Parathyroid adenoma (tissue), 2 donors: Measurements from ENCODE around the gene ARHGEF10L.
"Not testable (repeated sequence)": the region's sequence is repeated elsewhere in the genome, so short reads cannot be mapped to it uniquely, and the experiment has no call there.

Source experiments
- H2AFZ ChIP-seq: fragments of 300-600 bp; sonication (generic); one replicate; pipeline ENCODE4 v1.7.0; 2017; ENCODE audit warnings: antibody characterized with exemption, mild to moderate bottlenecking
- H3K27ac ChIP-seq: fragments of 300-600 bp; sonication (generic); one replicate; pipeline ENCODE4 v1.7.0; 2017
- H3K27me3 ChIP-seq: fragments of 300-600 bp; sonication (generic); one replicate; pipeline ENCODE4 v1.7.0; 2017; ENCODE audit warnings: low read length; ENCODE audit not compliant: control insufficient read depth, insufficient read depth
- H3K36me3 ChIP-seq: fragments of 300-600 bp; sonication (generic); one replicate; pipeline ENCODE4 v1.7.0; 2017; ENCODE audit warnings: low read length; ENCODE audit not compliant: control insufficient read depth, insufficient read depth
- H3K4me1 ChIP-seq: fragments of 300-600 bp; sonication (generic); one replicate; pipeline ENCODE4 v1.7.0; 2017; ENCODE audit warnings: control low read depth
- H3K4me2 ChIP-seq: fragments of 300-600 bp; sonication (generic); one replicate; pipeline ENCODE4 v1.7.0; 2017; ENCODE audit warnings: low read length
- H3K4me3 ChIP-seq: fragments of 300-600 bp; sonication (generic); one replicate; pipeline ENCODE4 v1.7.0; 2017; ENCODE audit warnings: low read depth, low read length
- H3K79me2 ChIP-seq: fragments of 300-600 bp; sonication (generic); one replicate; pipeline ENCODE4 v1.7.0; 2017; ENCODE audit warnings: control low read depth
- H3K9ac ChIP-seq: fragments of 300-600 bp; sonication (generic); one replicate; pipeline ENCODE4 v1.7.0; 2017; ENCODE audit warnings: mild to moderate bottlenecking
- H3K9me3 ChIP-seq: fragments of 300-600 bp; sonication (generic); one replicate; pipeline ENCODE4 v1.7.0; 2017; ENCODE audit warnings: low read length; ENCODE audit not compliant: control insufficient read depth
- TF ChIP-seq, protein P1 (sequence below): fragments of 300-600 bp; sonication (generic); IDR thresholded peaks from one replicate; pipeline ENCODE4 v1.7.0; 2017; ENCODE audit warnings: antibody characterized with exemption, mild to moderate bottlenecking
- donor health status: primary hyperparathyroidism.

The ARHGEF10L gene

DNA sequence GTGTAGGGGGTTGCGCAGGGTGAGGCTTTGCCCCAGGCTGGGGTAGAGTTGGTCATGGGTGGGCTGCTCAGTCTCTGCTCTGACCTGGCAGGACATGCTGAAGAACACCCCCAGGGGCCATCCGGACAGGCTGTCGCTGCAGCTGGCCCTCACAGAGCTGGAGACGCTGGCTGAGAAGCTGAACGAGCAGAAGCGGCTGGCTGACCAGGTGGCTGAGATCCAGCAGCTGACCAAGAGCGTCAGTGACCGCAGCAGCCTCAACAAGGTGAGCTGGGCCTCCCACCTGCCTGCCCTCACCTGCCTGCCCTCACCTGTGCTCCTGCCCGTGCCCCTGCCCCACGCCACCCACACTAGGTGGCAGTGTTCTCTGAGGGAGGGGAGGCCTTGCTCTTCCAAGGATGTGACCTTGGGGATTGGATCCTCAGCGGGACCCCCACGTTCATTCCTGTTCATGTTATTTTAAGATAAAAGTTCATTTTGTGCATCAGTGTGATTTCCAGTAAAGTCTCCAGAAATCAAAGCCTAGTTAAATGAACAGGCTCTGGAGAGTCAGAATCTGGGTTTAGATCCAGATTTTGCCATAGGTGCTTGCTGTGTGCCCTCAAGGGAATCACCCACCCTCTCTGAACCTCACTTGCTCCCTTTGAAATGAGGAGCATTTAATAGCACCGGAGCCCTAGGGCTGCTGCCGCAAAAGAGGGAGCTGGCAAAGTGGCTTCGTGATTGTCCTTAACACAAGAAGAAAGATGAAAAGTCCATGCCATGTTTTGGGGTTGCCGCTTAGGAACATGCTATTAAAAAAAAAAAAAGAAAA, 87.9 kb downstream of the ARHGEF10L start:
- H3K9ac ChIP-seq: no peak overlapping the region
- no peaks in the 10 kb centered on the region for H3K9me3 ChIP-seq
- no peaks in the 10 kb centered on the region for H3K36me3 ChIP-seq
- TF ChIP-seq, protein P1, sequence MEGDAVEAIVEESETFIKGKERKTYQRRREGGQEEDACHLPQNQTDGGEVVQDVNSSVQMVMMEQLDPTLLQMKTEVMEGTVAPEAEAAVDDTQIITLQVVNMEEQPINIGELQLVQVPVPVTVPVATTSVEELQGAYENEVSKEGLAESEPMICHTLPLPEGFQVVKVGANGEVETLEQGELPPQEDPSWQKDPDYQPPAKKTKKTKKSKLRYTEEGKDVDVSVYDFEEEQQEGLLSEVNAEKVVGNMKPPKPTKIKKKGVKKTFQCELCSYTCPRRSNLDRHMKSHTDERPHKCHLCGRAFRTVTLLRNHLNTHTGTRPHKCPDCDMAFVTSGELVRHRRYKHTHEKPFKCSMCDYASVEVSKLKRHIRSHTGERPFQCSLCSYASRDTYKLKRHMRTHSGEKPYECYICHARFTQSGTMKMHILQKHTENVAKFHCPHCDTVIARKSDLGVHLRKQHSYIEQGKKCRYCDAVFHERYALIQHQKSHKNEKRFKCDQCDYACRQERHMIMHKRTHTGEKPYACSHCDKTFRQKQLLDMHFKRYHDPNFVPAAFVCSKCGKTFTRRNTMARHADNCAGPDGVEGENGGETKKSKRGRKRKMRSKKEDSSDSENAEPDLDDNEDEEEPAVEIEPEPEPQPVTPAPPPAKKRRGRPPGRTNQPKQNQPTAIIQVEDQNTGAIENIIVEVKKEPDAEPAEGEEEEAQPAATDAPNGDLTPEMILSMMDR: no peak
- H3K4me1 ChIP-seq: no peaks in the 10 kb centered on the region
- no peaks in the 10 kb centered on the region for H3K27me3 ChIP-seq
- H3K4me3 ChIP-seq: no peak overlapping the region
- H3K79me2 ChIP-seq: no peaks in the 10 kb centered on the region
- no peak overlapping the region for H3K4me2 ChIP-seq
- H2AFZ ChIP-seq: no peak overlapping the region
- H3K27ac ChIP-seq: no peak overlapping the region

DNA sequence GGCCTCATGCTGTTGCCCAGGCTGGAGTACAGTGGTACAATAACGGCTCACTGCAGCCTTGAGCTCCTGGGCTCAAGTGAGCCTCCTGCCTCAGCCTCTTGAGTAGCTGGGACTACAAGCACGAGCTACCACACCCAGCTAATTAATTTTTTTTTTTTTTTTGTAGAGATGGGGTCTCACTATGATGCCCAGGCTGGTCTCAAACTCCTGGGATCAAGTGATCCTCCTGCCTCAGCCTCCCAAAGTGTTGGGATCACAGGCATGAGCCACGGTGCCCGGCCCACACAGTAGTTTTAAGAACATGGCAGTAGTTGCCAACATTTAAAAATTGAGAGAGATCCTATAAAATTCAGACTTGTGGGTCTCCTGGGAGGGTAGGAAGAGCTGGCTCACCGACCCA, 89.5 kb downstream of the ARHGEF10L start:
- not testable (repeated sequence) for H3K36me3 ChIP-seq

DNA sequence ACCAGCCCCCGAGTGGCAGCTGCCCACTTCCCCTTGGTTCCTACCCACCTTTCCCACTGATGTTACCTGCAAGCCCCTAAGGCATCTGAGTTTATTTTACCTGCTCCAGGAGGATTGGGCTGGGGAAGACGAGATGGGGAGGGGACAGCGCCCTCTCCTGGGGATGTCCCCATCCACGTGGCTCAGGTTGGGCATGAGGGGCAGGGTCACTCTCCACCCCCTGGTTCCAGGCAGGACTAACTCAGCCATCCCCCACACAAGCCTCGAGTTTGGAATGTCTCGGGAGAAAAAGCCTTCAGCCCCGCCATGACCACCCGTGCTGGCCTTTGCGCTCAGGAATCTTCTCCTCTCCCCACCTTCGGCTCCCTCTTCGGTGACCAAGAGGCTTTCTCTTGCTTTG, 90.0 kb downstream of the ARHGEF10L start:
- Histone ChIP-seq H3K4me2 (no peak overlapping the region), H3K9me3 (no peaks in the 10 kb centered on the region), H3K27ac (no peak overlapping the region), H2AFZ (no peak overlapping the region), H3K36me3 (no peaks in the 10 kb centered on the region), H3K79me2 (no peaks in the 10 kb centered on the region), H3K4me1 (no peaks in the 10 kb centered on the region), H3K9ac (no peak overlapping the region), H3K4me3 (no peak overlapping the region), H3K27me3 (no peaks in the 10 kb centered on the region)
- TF ChIP-seq, protein P1: no peak

More for the DNA sequence above, 89.5 kb downstream of the ARHGEF10L start:
- not testable (repeated sequence) for H3K4me2 ChIP-seq, H3K9me3 ChIP-seq, H2AFZ ChIP-seq, H3K79me2 ChIP-seq, H3K9ac ChIP-seq, H3K27me3 ChIP-seq, H3K4me3 ChIP-seq, H3K27ac ChIP-seq, H3K4me1 ChIP-seq

DNA sequence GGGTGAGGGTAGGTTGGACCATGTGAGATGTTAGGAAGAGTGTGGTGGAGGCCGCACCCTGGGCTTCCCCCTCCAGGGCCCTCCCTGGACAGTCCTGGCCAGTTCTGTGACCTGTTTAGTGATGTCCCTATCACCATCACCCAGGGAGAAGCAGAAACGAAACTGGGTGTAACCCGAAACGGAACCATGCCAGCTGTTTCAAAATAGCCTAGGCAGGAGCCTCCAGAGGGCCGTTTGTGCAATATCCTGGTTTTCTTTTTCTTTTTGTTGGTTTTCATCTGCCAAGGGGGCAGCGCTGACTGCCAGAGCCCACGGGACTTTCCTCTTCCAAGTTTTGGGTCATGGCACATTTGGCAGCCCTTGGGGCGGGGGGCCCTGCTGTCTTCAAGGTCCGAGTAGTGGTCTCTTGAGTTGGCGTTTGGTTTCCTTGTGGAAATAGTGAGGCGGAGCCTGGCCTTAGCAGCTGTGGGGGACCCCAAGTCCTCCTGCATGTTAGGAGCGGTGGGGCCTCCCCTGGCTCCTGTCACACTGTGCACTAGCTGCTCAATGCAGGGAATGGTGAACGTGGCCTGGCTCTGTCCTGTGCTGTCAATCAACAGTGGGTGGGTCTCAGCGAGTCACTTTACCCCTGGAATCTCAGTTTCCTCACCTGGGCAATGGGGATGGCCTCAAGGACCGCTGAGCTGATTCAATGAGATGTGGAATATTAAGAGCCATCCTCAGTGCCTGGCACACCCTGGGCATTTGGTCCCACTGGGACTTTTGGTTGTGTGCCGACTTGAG, 90.7 kb downstream of the ARHGEF10L start:
- H3K4me3 ChIP-seq: no peak overlapping the region
- no peak overlapping the region for H3K27ac ChIP-seq
- TF ChIP-seq, protein P1: no peak
- H3K27me3 ChIP-seq: no peaks in the 10 kb centered on the region
- no peaks in the 10 kb centered on the region for H3K9me3 ChIP-seq
- no peaks in the 10 kb centered on the region for H3K4me1 ChIP-seq
- no peak overlapping the region for H3K9ac ChIP-seq
- H2AFZ ChIP-seq: no peak overlapping the region
- H3K4me2 ChIP-seq: no peak overlapping the region
- H3K79me2 ChIP-seq: no peaks in the 10 kb centered on the region
- no peaks in the 10 kb centered on the region for H3K36me3 ChIP-seq

DNA sequence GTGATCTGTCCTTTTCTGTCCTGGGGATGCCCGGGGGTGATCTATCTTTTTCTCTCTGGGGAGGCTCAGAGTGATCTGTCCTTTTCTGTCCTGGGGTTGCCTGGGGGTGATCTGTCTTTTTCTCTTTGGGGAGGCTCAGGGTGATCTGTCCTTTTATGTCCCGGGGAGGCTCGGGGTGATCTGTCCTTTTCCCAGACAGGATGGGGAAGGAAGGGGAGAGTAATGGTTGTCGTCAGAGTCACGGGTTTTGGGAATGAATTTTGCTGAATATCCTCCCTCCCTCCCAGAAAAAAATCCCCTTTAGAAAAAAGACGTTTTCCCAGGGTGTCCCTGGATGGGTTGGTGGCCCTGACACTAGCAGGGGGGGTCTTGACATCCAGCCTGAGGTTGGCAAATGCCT, 91.5 kb downstream of the ARHGEF10L start:
- Histone ChIP-seq H3K79me2 (no peaks in the 10 kb centered on the region), H3K4me1 (no peaks in the 10 kb centered on the region), H3K36me3 (no peaks in the 10 kb centered on the region), H3K4me3 (no peak overlapping the region), H2AFZ (no peak overlapping the region), H3K4me2 (no peak overlapping the region), H3K9ac (no peak overlapping the region), H3K9me3 (no peaks in the 10 kb centered on the region), H3K27me3 (no peaks in the 10 kb centered on the region), H3K27ac (no peak overlapping the region)
- TF ChIP-seq, protein P1: no peak
